Ectodermal cell (in vitro differentiated cells): ENCODE results near the gene FSHR.

Experiments used
- H3K27ac ChIP-seq: 2 replicates; pipeline ENCODE4 v1.7.0; 2013; ENCODE audit warnings: mild to moderate bottlenecking, low read depth, low read length; ENCODE audit not compliant: insufficient read depth, poor library complexity, severe bottlenecking
- H3K27me3 ChIP-seq: 2 replicates; pipeline ENCODE4 v1.7.0; 2013; ENCODE audit warnings: mild to moderate bottlenecking, low read length; ENCODE audit not compliant: insufficient read depth, control insufficient read depth, poor library complexity, severe bottlenecking
- H3K36me3 ChIP-seq: one replicate; pipeline ENCODE4 v1.7.0; 2013; ENCODE audit warnings: low read length; ENCODE audit not compliant: control insufficient read depth, insufficient read depth
- H3K4me1 ChIP-seq: one replicate; pipeline ENCODE4 v1.7.0; 2013; ENCODE audit warnings: low read length; ENCODE audit not compliant: control insufficient read depth, insufficient read depth
- H3K4me3 ChIP-seq: 2 replicates; pipeline ENCODE4 v1.7.0; 2013; ENCODE audit warnings: low read depth, low read length, control low read depth; ENCODE audit not compliant: insufficient read depth
- H3K9me3 ChIP-seq: 2 replicates; pipeline ENCODE4 v1.7.0; 2013; ENCODE audit warnings: mild to moderate bottlenecking, low read length, moderate library complexity; ENCODE audit not compliant: control insufficient read depth
- WGBS, 2 experiments: methylation state at CpG; one replicate each; pipeline ENCODE4 v1.1.7; 2013; ENCODE audit warnings: missing lambda C conversion rate in 2 of 2; 5-methylcytosine and 5-hydroxymethylcytosine counted together

The FSHR gene

DNA sequence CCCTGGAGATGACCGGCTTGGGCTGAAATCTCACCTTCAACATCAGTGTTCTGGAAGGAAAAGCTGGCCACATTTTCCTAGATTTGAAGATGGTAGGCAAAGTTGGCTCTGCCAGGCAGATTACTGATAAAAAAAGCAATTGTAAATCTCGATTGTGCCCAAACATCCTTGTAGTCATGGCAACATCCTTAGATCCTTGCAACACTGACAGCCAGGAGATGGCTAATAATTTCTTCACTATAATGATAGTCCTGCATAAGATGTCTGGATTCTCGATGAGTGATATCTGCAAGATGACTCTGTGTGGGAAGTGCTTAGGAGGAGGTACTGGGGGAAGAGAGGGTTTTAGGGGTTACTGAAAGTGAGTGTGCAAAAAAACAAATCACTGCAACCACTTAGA, 149.1 kb downstream of the FSHR start:
- Histone ChIP-seq H3K4me3 (no peak overlapping the region), H3K27ac (no peak overlapping the region)
- 92 to 98% methylated on average over 3 of the region's 3 CpGs for WGBS, 2 experiments

DNA sequence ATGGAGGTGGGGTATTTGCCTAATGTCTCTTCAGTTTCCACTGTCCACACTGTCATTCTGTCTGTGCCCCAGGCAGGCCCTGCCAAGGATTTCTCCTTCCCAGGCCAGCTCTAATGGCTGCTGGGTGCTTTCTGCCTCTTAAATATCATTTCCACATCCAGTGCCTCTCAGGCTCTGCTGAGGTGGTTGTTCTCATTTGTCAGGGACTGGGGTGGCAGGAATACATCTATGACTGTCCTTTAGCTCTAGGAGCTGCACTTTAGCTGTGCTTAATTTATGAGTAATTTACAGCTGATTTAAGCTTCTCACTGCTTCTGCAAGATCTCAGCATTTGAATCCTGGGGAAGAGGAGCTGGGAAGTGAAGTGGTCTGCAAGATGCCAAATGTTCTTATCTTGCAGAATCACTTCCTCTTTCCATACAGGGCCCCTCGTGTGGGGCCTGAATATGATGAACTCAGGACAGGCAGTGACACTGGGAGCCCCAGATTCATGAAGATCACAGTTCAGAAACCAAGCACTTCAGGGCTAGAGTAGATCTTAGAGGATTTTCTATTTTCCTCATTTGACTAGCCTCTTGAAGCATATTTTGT, 150.2 kb downstream of the FSHR start:
- WGBS, 2 experiments: 75 to 85% methylated on average over 1 of the region's 1 CpG
- H3K27ac ChIP-seq: no peak overlapping the region

More for the DNA sequence above, 149.1 kb downstream of the FSHR start:
- Histone ChIP-seq H3K27me3 (no peaks in the 10 kb centered on the region), H3K4me1 (no peaks in the 10 kb centered on the region), H3K9me3 (no peaks in the 10 kb centered on the region), H3K36me3 (no peaks in the 10 kb centered on the region)

DNA sequence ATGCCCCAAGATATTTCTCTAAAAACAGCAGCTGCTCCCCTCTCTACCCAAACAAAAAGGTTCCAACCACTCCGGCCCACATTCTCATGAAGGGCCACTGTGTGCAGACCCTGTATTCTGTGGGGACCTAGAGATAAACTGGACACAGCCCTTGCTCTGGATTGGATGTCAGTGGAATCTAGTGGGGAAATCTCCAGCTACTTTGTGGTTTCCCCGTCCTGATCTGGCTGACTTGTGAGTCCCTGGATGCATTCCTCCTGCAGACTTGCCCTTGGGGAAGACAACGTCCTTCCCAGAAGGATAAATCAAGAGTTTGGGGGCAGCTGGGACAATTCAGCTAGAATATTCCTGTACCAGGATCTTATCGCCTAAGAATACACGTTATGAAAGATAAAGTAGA, 151.1 kb downstream of the FSHR start:
- Histone ChIP-seq H3K27ac (no peak overlapping the region), H3K4me3 (no peak overlapping the region), H3K27me3 (no peaks in the 10 kb centered on the region), H3K4me1 (no peaks in the 10 kb centered on the region), H3K36me3 (no peaks in the 10 kb centered on the region), H3K9me3 (no peaks in the 10 kb centered on the region)
- 81 to 84% methylated on average over 5 of the region's 5 CpGs for WGBS, 2 experiments

More for the DNA sequence above, 150.2 kb downstream of the FSHR start:
- no peaks in the 10 kb centered on the region for H3K9me3 ChIP-seq
- H3K4me1 ChIP-seq: no peaks in the 10 kb centered on the region
- H3K27me3 ChIP-seq: no peaks in the 10 kb centered on the region
- H3K4me3 ChIP-seq: no peak overlapping the region
- no peaks in the 10 kb centered on the region for H3K36me3 ChIP-seq

DNA sequence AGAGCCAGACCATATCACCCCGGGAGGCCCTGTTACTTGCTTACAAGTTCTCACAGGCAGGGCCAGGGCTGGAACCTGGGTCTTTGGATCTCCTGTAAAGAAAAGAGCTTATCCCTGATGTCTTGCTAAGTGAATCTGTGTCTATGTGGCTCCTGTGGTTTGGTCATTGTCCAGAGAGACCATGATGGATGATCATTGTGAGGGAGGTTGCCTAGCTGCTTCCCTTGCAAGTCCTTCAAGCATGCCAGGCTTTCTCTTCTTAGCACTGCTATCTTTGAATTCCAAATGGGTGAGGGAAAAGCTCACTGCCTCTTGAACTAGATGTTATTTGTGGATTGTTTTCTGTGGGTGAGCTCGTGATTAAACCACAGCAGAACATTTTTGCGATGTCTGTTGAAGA, 151.6 kb downstream of the FSHR start:
- Histone ChIP-seq H3K4me3 (no peak overlapping the region), H3K36me3 (no peaks in the 10 kb centered on the region), H3K9me3 (no peaks in the 10 kb centered on the region), H3K27ac (no peak overlapping the region), H3K4me1 (no peaks in the 10 kb centered on the region), H3K27me3 (no peaks in the 10 kb centered on the region)
- WGBS, 2 experiments: 76 to 77% methylated on average over 3 of the region's 3 CpGs

DNA sequence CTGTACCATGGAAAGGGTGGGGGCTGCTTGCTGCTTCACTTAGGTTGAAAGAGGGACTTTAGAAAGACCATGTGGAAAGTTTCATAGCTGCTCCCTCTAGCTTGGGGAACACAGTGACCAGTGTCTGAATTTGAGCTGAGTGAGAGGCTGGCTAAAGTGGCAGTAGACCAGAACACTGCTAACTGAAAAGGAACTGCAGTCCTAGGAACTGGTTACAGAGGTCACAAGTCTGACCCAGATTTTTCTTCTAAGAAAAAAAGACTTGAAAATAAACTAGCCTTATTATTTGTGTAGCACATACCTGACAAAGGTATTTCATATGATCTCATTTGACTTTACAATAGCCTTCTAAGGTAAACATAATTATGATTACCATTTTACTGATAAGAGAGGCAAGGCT, 153.6 kb downstream of the FSHR start:
- no peak overlapping the region for H3K4me3 ChIP-seq
- H3K9me3 ChIP-seq: no peaks in the 10 kb centered on the region
- H3K36me3 ChIP-seq: no peaks in the 10 kb centered on the region
- H3K27ac ChIP-seq: no peak overlapping the region
- H3K4me1 ChIP-seq: no peaks in the 10 kb centered on the region
- no peaks in the 10 kb centered on the region for H3K27me3 ChIP-seq

DNA sequence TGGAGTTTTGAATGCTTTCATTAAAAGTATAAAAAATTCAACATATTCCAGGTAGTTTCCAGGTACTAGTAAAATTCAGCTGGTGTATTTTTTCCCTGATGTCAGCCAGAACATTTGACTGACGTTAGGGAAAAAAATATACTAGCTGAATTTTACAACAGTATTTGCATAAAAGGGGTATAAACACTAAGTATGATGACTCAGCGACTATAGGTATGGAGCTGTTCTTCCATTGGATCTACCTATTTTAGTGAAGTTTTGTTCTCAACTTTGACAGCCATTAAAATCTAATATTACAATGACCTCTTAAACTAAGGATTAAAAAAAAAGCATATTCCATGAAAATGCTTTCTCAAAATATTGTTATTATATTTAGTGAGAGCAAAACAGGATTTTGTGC, 155.9 kb downstream of the FSHR start:
- Histone ChIP-seq H3K27me3 (no peaks in the 10 kb centered on the region), H3K36me3 (no peaks in the 10 kb centered on the region), H3K4me3 (no peak overlapping the region), H3K27ac (no peak overlapping the region), H3K4me1 (no peaks in the 10 kb centered on the region), H3K9me3 (no peaks in the 10 kb centered on the region)
- WGBS, 2 experiments: 89% methylated on average over 2 of the region's 2 CpGs; no CpG with 5 or more reads in 1 of the 2 experiments

DNA sequence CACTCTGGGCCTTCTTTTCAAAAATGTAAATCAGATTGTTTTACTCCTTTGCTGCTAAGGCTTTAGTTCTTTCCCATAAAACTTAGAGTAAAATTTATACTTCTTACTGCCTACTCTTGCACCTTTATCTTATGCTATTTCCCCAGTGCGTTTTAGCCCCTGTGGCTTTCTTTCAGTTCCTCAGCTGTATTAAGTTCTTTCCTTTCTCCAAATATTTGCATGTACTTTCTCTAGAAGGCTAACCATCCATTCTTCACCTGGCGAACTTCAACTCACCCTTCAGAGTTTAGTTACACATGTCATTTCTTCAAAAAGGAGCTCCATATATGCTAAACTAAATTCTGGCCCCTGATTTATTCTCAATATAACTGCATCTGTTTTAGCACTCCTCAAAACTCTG, 160.7 kb downstream of the FSHR start:
- H3K36me3 ChIP-seq: no peaks in the 10 kb centered on the region
- no peak overlapping the region for H3K4me3 ChIP-seq
- no peaks in the 10 kb centered on the region for H3K9me3 ChIP-seq
- H3K27me3 ChIP-seq: no peaks in the 10 kb centered on the region
- H3K4me1 ChIP-seq: no peaks in the 10 kb centered on the region
- H3K27ac ChIP-seq: no peak overlapping the region
- 88 to 92% methylated on average over 2 of the region's 2 CpGs for WGBS, 2 experiments

DNA sequence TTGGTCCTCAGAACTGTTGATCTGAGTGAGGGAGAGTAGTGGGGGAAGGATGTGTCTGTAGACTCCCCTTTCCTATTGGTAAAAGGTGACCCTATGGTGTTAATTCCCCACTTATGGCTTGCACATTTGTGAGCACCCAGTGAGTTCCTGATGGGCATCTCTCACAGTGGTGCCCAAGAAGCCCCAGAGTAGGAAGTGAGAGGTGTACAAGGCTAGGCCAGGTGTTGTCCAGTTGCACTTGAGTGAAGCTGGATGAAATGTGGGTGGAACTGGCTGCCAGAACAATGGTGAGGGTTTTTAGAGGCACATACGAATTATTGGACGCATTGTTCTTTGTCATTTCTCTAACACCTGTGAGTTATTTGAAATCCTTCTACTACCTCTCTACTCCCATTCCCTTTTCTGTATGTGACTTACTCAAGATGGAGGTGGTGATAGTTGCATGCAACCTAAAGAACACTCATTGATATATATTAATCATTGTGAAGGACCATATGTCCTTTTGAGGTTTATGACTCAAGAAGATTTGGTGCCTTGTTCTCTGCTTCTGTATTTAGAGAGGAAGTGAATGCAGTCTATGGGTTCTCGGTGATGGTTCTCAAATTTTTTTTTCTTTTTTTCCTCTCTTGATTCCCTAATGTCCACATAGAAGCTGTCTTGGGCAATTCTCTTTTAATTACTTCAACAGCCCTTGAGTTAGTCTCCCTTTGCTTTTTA, 162.7 kb downstream of the FSHR start:
- no peaks in the 10 kb centered on the region for H3K36me3 ChIP-seq
- H3K9me3 ChIP-seq: no peaks in the 10 kb centered on the region
- no peak overlapping the region for H3K4me3 ChIP-seq
- H3K27ac ChIP-seq: no peak overlapping the region
- H3K27me3 ChIP-seq: no peaks in the 10 kb centered on the region
- WGBS, 2 experiments: 98 to 100% methylated on average over 2 to 3 of the region's 3 CpGs
- no peaks in the 10 kb centered on the region for H3K4me1 ChIP-seq

DNA sequence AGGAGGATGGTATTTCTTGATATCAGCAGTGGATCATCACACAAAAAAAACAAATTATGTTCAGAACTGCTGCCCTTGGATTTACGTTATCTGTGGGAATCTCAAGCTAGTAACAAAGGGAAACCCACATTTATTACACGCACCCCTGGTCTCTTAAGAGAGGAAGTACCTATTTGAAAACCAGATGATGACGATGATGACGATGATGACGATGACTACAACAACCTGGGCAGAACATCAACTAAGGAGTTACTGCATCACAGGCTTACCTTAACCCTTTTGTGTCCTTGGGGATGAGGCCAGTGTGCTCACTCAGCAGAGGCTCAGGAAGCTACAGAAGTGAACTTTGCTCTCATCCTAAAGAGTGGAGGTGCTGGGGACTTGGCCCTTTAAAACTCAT, 169.4 kb downstream of the FSHR start:
- Histone ChIP-seq H3K27ac (no peak overlapping the region), H3K27me3 (no peaks in the 10 kb centered on the region), H3K36me3 (no peaks in the 10 kb centered on the region)

DNA sequence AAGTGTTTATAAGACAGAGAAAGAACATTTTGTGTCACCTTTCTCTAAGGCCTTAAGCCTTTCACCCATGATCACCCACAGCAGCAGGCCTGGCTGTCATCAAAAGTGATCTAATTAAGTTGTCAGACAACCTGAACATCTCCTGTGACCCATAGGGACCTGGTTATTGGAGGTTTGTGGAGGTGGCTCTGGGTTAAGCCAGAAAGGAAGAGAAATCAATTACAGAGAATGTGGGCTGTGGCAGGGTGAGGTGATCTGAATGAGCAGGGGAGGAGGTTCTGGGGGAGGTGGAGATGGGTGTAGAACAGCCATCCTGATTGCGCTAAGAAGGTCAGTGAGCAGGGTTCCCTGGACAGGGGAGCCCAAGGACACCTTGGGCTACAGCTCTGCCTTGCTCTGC, 170.8 kb downstream of the FSHR start:
- WGBS, 2 experiments: 97% methylated on average over 1 of the region's 1 CpG
- Histone ChIP-seq H3K27me3 (no peaks in the 10 kb centered on the region), H3K27ac (no peak overlapping the region), H3K9me3 (no peaks in the 10 kb centered on the region), H3K4me3 (no peak overlapping the region), H3K36me3 (no peaks in the 10 kb centered on the region), H3K4me1 (no peaks in the 10 kb centered on the region)

More for the DNA sequence above, 169.4 kb downstream of the FSHR start:
- Histone ChIP-seq H3K4me1 (no peaks in the 10 kb centered on the region), H3K4me3 (no peak overlapping the region), H3K9me3 (no peaks in the 10 kb centered on the region)
- WGBS, 2 experiments: 83 to 92% methylated on average over 5 of the region's 5 CpGs
